Sigmoid colon (tissue), 4 donors: ENCODE results near the gene CRYBG1.

ENCODE experiments used
- CTCF ChIP-seq, 4 experiments: fragments of 450-650 bp in 3 of 4; fragments of 200-600 bp in 1 of 4; IDR thresholded peaks; one replicate each; pipeline ENCODE4 v1.5.1; 2016 to 2019; ENCODE audit warnings: antibody characterized with exemption in 4 of 4, mild to moderate bottlenecking in 3 of 4, moderate library complexity in 2 of 4
- POLR2A ChIP-seq, 2 donors: fragments of 450-650 bp; IDR thresholded peaks; one replicate each; pipeline ENCODE4 v1.6.1; 2016; ENCODE audit warnings: antibody characterized with exemption in 2 of 2, mild to moderate bottlenecking in 2 of 2, moderate library complexity in 2 of 2
- POLR2AphosphoS5 ChIP-seq, 4 donors: sonication (generic); formaldehyde crosslinking; IDR thresholded peaks; one replicate each; pipeline ENCODE4 v1.6.1; 2017; ENCODE audit warnings: antibody characterized with exemption in 4 of 4

GRCh38 chr6:106462923-106463557, 102.5 kb downstream of the CRYBG1 start:
- TF ChIP-seq POLR2A (IDR thresholded peaks at IDR 0.05), result no peak
- TF ChIP-seq POLR2AphosphoS5 (IDR thresholded peaks at IDR 0.05), result no peak
- TF ChIP-seq CTCF (IDR thresholded peaks at IDR 0.05), result no peak
